SK-N-SH (cell line): ENCODE results near the gene ATG3. TPM values are rescaled to one million over a fixed set of nuclear protein-coding genes. Genes with fewer than 3 reads are reported as not detected.

Source experiments
- CTCF ChIA-PET: fragments of 300-600, 350-600 bp; formaldehyde crosslinking; extraction: SDS; loops from one replicate; lab custom pipeline; 2021; lab: Yijun Ruan, JAX
- POLR2A ChIA-PET: fragments of 350-600 bp; sonication (Branson Sonifier 250); formaldehyde crosslinking; extraction: SDS; loops from one replicate; lab custom pipeline; 2020; ENCODE audit warnings: antibody characterized with exemption, inconsistent platforms; lab: Yijun Ruan, JAX
- DNase-seq: peaks from one replicate; pipeline ENCODE4 v3.0.0; 2012
- H2AFZ ChIP-seq: fragments of 200-600 bp; sonication (generic); 2 replicates; pipeline ENCODE4 v1.8.1; 2016; ENCODE audit warnings: antibody characterized with exemption, mild to moderate bottlenecking, low read depth
- H3F3A ChIP-seq: fragments of 200-600 bp; sonication (generic); replicated peaks from 2 replicates; pipeline ENCODE3; 2016; ENCODE audit warnings: antibody characterized with exemption, mild to moderate bottlenecking; ENCODE audit not compliant: insufficient read depth
- H3K27ac ChIP-seq, 2 experiments: fragments of 200-500 bp in 1 of 2; fragments of 200-600 bp in 1 of 2; sonication (Bioruptor generic) in 1 of 2; sonication (generic), shearing (Covaris generic) in 1 of 2; 2 replicates each; pipeline versions ENCODE4 v1.5.1 to v1.6.1; 2014 to 2016; ENCODE audit warnings: low read depth in 2 of 2, inconsistent platforms in 1 of 2, low read length in 1 of 2, mild to moderate bottlenecking in 1 of 2, mixed read lengths in 1 of 2
- H3K27me3 ChIP-seq: fragments of 200-600 bp; sonication (generic), shearing (Covaris generic); 2 replicates; pipeline ENCODE4 v1.6.1; 2016; ENCODE audit warnings: mixed run types; ENCODE audit not compliant: insufficient read depth
- H3K36me3 ChIP-seq, 2 experiments: fragments of 200-500 bp in 1 of 2; fragments of 200-600 bp in 1 of 2; sonication (Bioruptor generic) in 1 of 2; sonication (generic) in 1 of 2; replicated peaks in 1 of 2; 2 replicates each; pipeline versions ENCODE3 to v1.5.1; 2014 to 2016; ENCODE audit warnings: low read length in 1 of 2, mild to moderate bottlenecking in 1 of 2; ENCODE audit not compliant: insufficient read depth in 2 of 2, control insufficient read depth in 1 of 2
- H3K4me1 ChIP-seq, 2 experiments: fragments of 200-500 bp in 1 of 2; fragments of 200-600 bp in 1 of 2; sonication (Bioruptor generic) in 1 of 2; sonication (generic), shearing (Covaris generic) in 1 of 2; 2 replicates each; pipeline versions ENCODE4 v1.5.1 to v1.6.1; 2014 to 2016; ENCODE audit warnings: low read depth in 1 of 2, low read length in 1 of 2, mixed run types in 1 of 2; ENCODE audit not compliant: insufficient read depth in 2 of 2, control insufficient read depth in 1 of 2
- H3K4me2 ChIP-seq: fragments of 200-600 bp; sonication (generic), shearing (Covaris generic); 2 replicates; pipeline ENCODE4 v1.6.1; 2017; ENCODE audit warnings: mixed run types
- H3K4me3 ChIP-seq, 2 experiments: fragments of 200-500 bp in 1 of 2; fragments of 200-600 bp in 1 of 2; sonication (Bioruptor generic) in 1 of 2; sonication (generic), shearing (Covaris generic) in 1 of 2; 2 replicates each; pipeline versions ENCODE4 v1.5.1 to v1.8.1; 2014 to 2016; ENCODE audit warnings: low read depth in 2 of 2, inconsistent platforms in 1 of 2, low read length in 1 of 2, mild to moderate bottlenecking in 1 of 2, mixed read lengths in 1 of 2, moderate library complexity in 1 of 2
- H3K79me2 ChIP-seq: fragments of 200-600 bp; sonication (generic); 2 replicates; pipeline ENCODE4 v1.8.1; 2017; ENCODE audit warnings: mild to moderate bottlenecking; ENCODE audit not compliant: insufficient read depth
- H3K9ac ChIP-seq: fragments of 200-600 bp; sonication (generic); 2 replicates; pipeline ENCODE4 v1.6.1; 2017; ENCODE audit warnings: mixed run types
- H3K9me2 ChIP-seq: fragments of 200-600 bp; sonication (generic); 2 replicates; pipeline ENCODE4 v1.6.1; 2017; ENCODE audit warnings: mixed run types
- H3K9me3 ChIP-seq: fragments of 200-600 bp; sonication (generic); 2 replicates; pipeline ENCODE4 v1.6.1; 2017; ENCODE audit warnings: mixed run types, mild to moderate bottlenecking, moderate library complexity
- H4K20me1 ChIP-seq: fragments of 200-600 bp; sonication (generic); 2 replicates; pipeline ENCODE4 v1.6.1; 2017; ENCODE audit warnings: mild to moderate bottlenecking, mixed run types; ENCODE audit not compliant: insufficient read depth
- CHD2 ChIP-seq: fragments of 150-350 bp; IDR thresholded peaks from 2 replicates; pipeline ENCODE4 v1.6.1; 2018; ENCODE audit warnings: low read length; ENCODE audit not compliant: partially characterized antibody
- ELF1 ChIP-seq: IDR thresholded peaks from 2 replicates; pipeline ENCODE4 v1.4.0; 2012
- EZH2phosphoT487 ChIP-seq: fragments of 200-600 bp; sonication (generic); IDR thresholded peaks from 2 replicates; pipeline ENCODE4 v1.6.1; 2017; ENCODE audit warnings: low read depth, mixed run types, mild to moderate bottlenecking, antibody characterized with exemption, moderate library complexity, borderline replicate concordance
- FOXM1 ChIP-seq: IDR thresholded peaks from 2 replicates; pipeline ENCODE4 v1.4.0; 2012; ENCODE audit warnings: low read depth, mild to moderate bottlenecking
- MEF2A ChIP-seq: IDR thresholded peaks from 2 replicates; pipeline ENCODE4 v1.4.0; 2012; ENCODE audit warnings: low read depth, borderline replicate concordance
- NFIC ChIP-seq: IDR thresholded peaks from 2 replicates; pipeline ENCODE4 v1.4.0; 2012; ENCODE audit warnings: borderline replicate concordance
- PBX3 ChIP-seq: IDR thresholded peaks from 2 replicates; pipeline ENCODE4; 2012
- POLR2AphosphoS5 ChIP-seq: IDR thresholded peaks from 2 replicates; pipeline ENCODE4 v1.6.1; 2012; ENCODE audit warnings: low read depth, low read length
- RXRA ChIP-seq: IDR thresholded peaks from 2 replicates; pipeline ENCODE4 v1.4.0; 2012; ENCODE audit warnings: low read depth, mild to moderate bottlenecking, borderline replicate concordance
- SMC3 ChIP-seq: IDR thresholded peaks from 2 replicates; pipeline ENCODE4 v1.6.1; 2012; ENCODE audit warnings: low read depth, low read length, improper control_type of control experiment
- TCF12 ChIP-seq: IDR thresholded peaks from 2 replicates; pipeline ENCODE4 v1.4.0; 2012
- TEAD4 ChIP-seq: IDR thresholded peaks from 2 replicates; pipeline ENCODE4 v1.4.0; 2012; ENCODE audit warnings: mild to moderate bottlenecking, borderline replicate concordance; ENCODE audit not compliant: insufficient read depth
- USF1 ChIP-seq: IDR thresholded peaks from 2 replicates; pipeline ENCODE4 v1.4.0; 2012; ENCODE audit warnings: low read depth, borderline replicate concordance
- USF2 ChIP-seq: fragments of 150-350 bp; IDR thresholded peaks from 2 replicates; pipeline ENCODE4 v1.6.1; 2017; ENCODE audit warnings: antibody characterized with exemption, low read length, low read depth, borderline replicate concordance
- ZBTB33 ChIP-seq: IDR thresholded peaks from 2 replicates; pipeline ENCODE4 v1.4.0; 2012; ENCODE audit warnings: low read depth, borderline replicate concordance
- WGBS: methylation state at CpG from one replicate; pipeline ENCODE4 v1.1.6; 2017; ENCODE audit warnings: low lambda C conversion rate; 5-methylcytosine and 5-hydroxymethylcytosine counted together
- polyA plus RNA-seq, 3 experiments: library from polyadenylated mRNA; depleted of rRNA; stranded (reverse); fragments of >200 nt; gene quantifications; 2 replicates each; pipeline ENCODE4 v1.2.3, GENCODE V29; 2012

ATG3 gene
- polyA plus RNA-seq, 1 of the 3 experiments (the other 2 are of a cell fraction), result 38.8 TPM

- Histone ChIP-seq H3K27ac (no peak overlapping the region), H2AFZ (no peak overlapping the region), H3F3A (peaks cover 42% of the 10 kb centered on the region), H3K4me1 (peaks cover 0 to 5% of the 10 kb centered on the region in 2 experiments; a peak in 3 of 4 replicates), H3K4me3 (no peak overlapping the region), H4K20me1 (no peaks in the 10 kb centered on the region), H3K9ac (no peak overlapping the region), H3K4me2 (no peak overlapping the region), H3K79me2 (peaks cover 70% of the 10 kb centered on the region), H3K9me2 (0 out of 2 replicates have a peak, but pooled peaks cover 4% of the 10 kb centered on the region), H3K36me3 (peaks cover 34 to 40% of the 10 kb centered on the region in 2 experiments), H3K9me3 (no peaks in the 10 kb centered on the region), H3K27me3 (no peaks in the 10 kb centered on the region)
- CTCF ChIA-PET, result interaction anchor here (1.4 to 1.7 kb wide), 3 partner anchors 20 to 258 kb away, joined by 3 read pairs; no protein-coding TSS in a partner anchor
- POLR2A ChIA-PET, result no interaction called here
- no peak for DNase-seq
- TF ChIP-seq PBX3 (no peak), TCF12 (no peak), CHD2 (no peak), RXRA (no peak), ZBTB33 (no peak), TEAD4 (no peak), MEF2A (no peak), USF2 (no peak), USF1 (no peak), FOXM1 (no peak), EZH2phosphoT487 (no peak), NFIC (no peak), POLR2AphosphoS5 (no peak), ELF1 (no peak), SMC3 (no peak)
- 73% methylated on average over 1 of the region's 1 CpG for WGBS
These were observed 10.9 kb downstream of the ATG3 start for GRCh38 chr3:112550859-112551258.
